ENCODE measurements around the gene TRIP11.

GRCh38 chr14:91940209-91940608, 99.7 kb downstream of the TRIP11 start:
- TF ChIP-seq SRY (CRISPR knock-in tag; IDR thresholded peaks at IDR 0.05) (no peak), PREB (CRISPR knock-in tag; IDR thresholded peaks at IDR 0.05) (no peak), SRF (IDR thresholded peaks at IDR 0.05; ENCODE audit: low read depth, low read length) (no peak), FOXP4 (CRISPR knock-in tag; IDR thresholded peaks at IDR 0.05) (no peak)

Measured in HepG2 (cell line).